Vagina (tissue), 2 donors: ENCODE results near the gene PTPRK. TPM values are rescaled to one million over a fixed set of nuclear protein-coding genes. Genes with fewer than 3 reads are reported as not detected.

Source experiments
- DNase-seq, 2 donors: peaks; one replicate each; pipeline ENCODE4 v3.0.0-alpha.2; 2017; ENCODE audit errors: extremely low spot score in 2 of 2
- H3K27ac ChIP-seq: fragments of 200-600 bp; sonication (generic); one replicate; pipeline ENCODE4 v1.5.1; 2019
- H3K27me3 ChIP-seq: fragments of 200-600 bp; sonication (generic); one replicate; pipeline ENCODE4 v1.5.1; 2019
- H3K36me3 ChIP-seq, 2 donors: fragments of 200-600 bp; sonication (generic); one replicate each; pipeline ENCODE4 v1.5.1; 2017 to 2019
- H3K4me1 ChIP-seq: fragments of 200-600 bp; sonication (generic); one replicate; pipeline ENCODE4 v1.5.1; 2019
- H3K4me3 ChIP-seq, 2 donors: fragments of 200-600 bp; sonication (generic); 1 replicate in 1 of 2; 2 replicates in 1 of 2; pipeline ENCODE4 v1.5.1; 2016 to 2019
- H3K9me3 ChIP-seq: fragments of 200-600 bp; sonication (generic); one replicate; pipeline ENCODE4 v1.5.1; 2019
- CTCF ChIP-seq, 3 experiments: fragments of 450-650 bp in 2 of 3; fragments of 200-600 bp in 1 of 3; sonication (generic) in 1 of 3; IDR thresholded peaks; one replicate each; pipeline ENCODE4 v1.5.1; 2017 to 2019; ENCODE audit warnings: antibody characterized with exemption in 3 of 3, mild to moderate bottlenecking in 2 of 3, moderate library complexity in 2 of 3
- POLR2A ChIP-seq, 2 donors: fragments of 450-650 bp; IDR thresholded peaks; one replicate each; pipeline ENCODE4 v1.6.1; 2017; ENCODE audit warnings: antibody characterized with exemption in 2 of 2, mild to moderate bottlenecking in 2 of 2, moderate library complexity in 2 of 2
- POLR2AphosphoS5 ChIP-seq, 2 donors: sonication (generic); formaldehyde crosslinking; IDR thresholded peaks; one replicate each; pipeline ENCODE4 v1.9.0; 2017; ENCODE audit warnings: antibody characterized with exemption in 2 of 2, mild to moderate bottlenecking in 2 of 2, low read depth in 1 of 2; ENCODE audit not compliant: insufficient read depth in 1 of 2
- intact Hi-C: fragments of 100-400 bp; cut with DNase I; formaldehyde crosslinking; loops from one replicate; pipeline ENCODE4 v1.15.1; 2023
- total RNA-seq: library from RNA; depleted of rRNA; stranded (reverse); fragments of >200 nt; gene quantifications from one replicate; pipeline ENCODE4 v1.2.3, GENCODE V29; 2016

Gene PTPRK
- 82.5 TPM for total RNA-seq

DNA sequence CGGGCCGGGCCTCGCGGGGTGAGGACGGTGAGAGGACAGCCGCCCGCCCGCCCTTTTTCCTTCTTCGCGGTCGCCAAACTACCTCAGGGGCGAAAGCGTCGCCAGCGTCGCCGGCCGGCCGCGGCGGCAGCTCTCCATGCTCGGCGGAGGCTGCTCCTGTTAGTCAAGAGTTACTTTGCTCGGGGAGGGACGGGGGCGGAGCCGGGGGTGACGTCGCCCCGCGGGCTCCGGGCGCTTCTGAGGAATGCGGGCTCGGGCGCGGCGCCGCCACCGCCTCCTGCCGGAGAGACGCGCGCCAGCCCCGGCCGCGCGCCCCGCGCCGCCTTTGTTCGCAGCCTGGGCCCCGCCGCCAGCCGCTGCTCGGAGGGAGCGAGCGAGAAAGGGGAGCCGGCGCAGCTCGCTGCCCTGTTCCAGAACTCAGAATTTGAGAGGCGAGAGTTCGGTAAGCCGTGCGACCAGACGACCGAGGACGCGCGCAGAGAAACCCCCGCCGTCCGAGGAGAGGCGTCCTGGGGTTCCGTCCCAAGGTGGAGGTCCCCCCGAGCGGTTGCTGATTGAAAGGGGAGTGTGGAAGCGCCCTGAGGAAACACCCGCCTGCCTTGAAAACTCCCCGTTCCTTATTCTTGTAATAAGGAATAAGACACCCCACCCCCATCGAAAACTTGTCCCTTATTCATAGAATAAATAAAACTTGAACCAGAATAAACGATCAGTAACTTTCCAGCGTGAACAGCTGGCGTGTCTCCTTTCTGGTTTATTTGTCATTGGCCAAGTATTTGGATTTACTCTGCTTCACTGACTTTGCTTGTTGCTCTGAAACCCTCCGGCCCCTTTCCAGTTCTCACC lies at the start of gene PTPRK:
Gene PTPRK (minus strand): TSS at position 164 of the 846 bp plus-strand sequence. CDS start 241 bp downstream, outside the sequence.
- intact Hi-C loops: no loop called here
- peak within 1 kb of the TSS; percentile 97 for H3K27ac ChIP-seq
- peak; percentile 60 to 98 for TF ChIP-seq POLR2AphosphoS5 (IDR thresholded peaks at IDR 0.05; ENCODE audit: insufficient read depth in 1 of 2, low read depth in 1 of 2)
- peak in 2 of 3 experiments; percentile 24 to 45 for TF ChIP-seq CTCF (IDR thresholded peaks at IDR 0.05)
- TF ChIP-seq POLR2A (IDR thresholded peaks at IDR 0.05): peak; percentile 17 to 94
- no peaks in the 10 kb centered on the region for H3K36me3 ChIP-seq
- DNase-seq: peak in 1 of 2 donors; percentile 91
- H3K4me1 ChIP-seq: peaks cover 33% of the 10 kb centered on the region
- H3K27me3 ChIP-seq: no peaks in the 10 kb centered on the region
- peak within 1 kb of the TSS; percentile 64 to 80 for H3K4me3 ChIP-seq
- no peaks in the 10 kb centered on the region for H3K9me3 ChIP-seq

GRCh38 chr6:128567029-128567428 lies 46.6 kb upstream of the PTPRK start:
- H3K4me1 ChIP-seq: peaks cover 13% of the 10 kb centered on the region
- intact Hi-C loops: no loop called here
- no peak for DNase-seq

GRCh38 chr6:128560966-128561365 lies 40.6 kb upstream of the PTPRK start:
- no peaks in the 10 kb centered on the region for H3K27me3 ChIP-seq
- H3K4me3 ChIP-seq: no peak overlapping the region
- intact Hi-C loops: no loop called here
- no peaks in the 10 kb centered on the region for H3K36me3 ChIP-seq
- H3K4me1 ChIP-seq: no peaks in the 10 kb centered on the region
- DNase-seq: no peak
- TF ChIP-seq POLR2A (IDR thresholded peaks at IDR 0.05) (no peak), POLR2AphosphoS5 (IDR thresholded peaks at IDR 0.05; ENCODE audit: insufficient read depth in 1 of 2, low read depth in 1 of 2) (no peak), CTCF (IDR thresholded peaks at IDR 0.05) (no peak)
- H3K27ac ChIP-seq: no peak overlapping the region
- no peaks in the 10 kb centered on the region for H3K9me3 ChIP-seq

More at GRCh38 chr6:128567029-128567428, 46.6 kb upstream of the PTPRK start:
- H3K27me3 ChIP-seq: no peaks in the 10 kb centered on the region
- no peak overlapping the region for H3K27ac ChIP-seq
- no peaks in the 10 kb centered on the region for H3K9me3 ChIP-seq
- TF ChIP-seq POLR2AphosphoS5 (IDR thresholded peaks at IDR 0.05; ENCODE audit: insufficient read depth in 1 of 2, low read depth in 1 of 2): no peak
- TF ChIP-seq CTCF (IDR thresholded peaks at IDR 0.05): no peak
- TF ChIP-seq POLR2A (IDR thresholded peaks at IDR 0.05): no peak
- H3K4me3 ChIP-seq: no peak overlapping the region
- H3K36me3 ChIP-seq: no peaks in the 10 kb centered on the region

GRCh38 chr6:128558924-128559323 lies 38.5 kb upstream of the PTPRK start:
- intact Hi-C loops: no loop called here
- Histone ChIP-seq H3K36me3 (no peaks in the 10 kb centered on the region), H3K9me3 (no peaks in the 10 kb centered on the region), H3K27ac (no peak overlapping the region), H3K4me1 (no peaks in the 10 kb centered on the region), H3K27me3 (no peaks in the 10 kb centered on the region), H3K4me3 (no peak overlapping the region)
- no peak for DNase-seq
- no peak for TF ChIP-seq CTCF (IDR thresholded peaks at IDR 0.05)
- TF ChIP-seq POLR2A (IDR thresholded peaks at IDR 0.05): no peak
- no peak for TF ChIP-seq POLR2AphosphoS5 (IDR thresholded peaks at IDR 0.05; ENCODE audit: insufficient read depth in 1 of 2, low read depth in 1 of 2)

DNA sequence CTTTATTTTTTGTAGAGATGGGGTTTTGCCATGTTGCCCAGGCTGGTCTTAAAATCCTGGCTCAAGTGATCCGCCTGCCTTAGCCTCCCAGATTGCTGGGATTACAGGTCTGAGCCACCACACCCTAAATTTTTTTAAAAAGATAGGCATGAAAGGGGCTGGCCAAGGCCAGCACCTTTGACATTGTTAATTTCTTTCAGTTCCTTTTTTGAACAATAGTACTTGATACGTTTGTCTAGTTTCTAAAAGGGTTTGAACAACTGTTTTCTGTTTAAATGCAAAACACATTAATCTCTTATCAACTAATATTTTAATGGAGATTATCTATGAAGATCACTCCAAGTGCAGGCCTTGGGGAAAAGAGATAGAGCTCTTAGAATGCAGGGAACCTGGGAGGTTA lies 37.6 kb upstream of the PTPRK start:
- H3K27me3 ChIP-seq: no peaks in the 10 kb centered on the region
- no peaks in the 10 kb centered on the region for H3K4me1 ChIP-seq
- H3K36me3 ChIP-seq: no peaks in the 10 kb centered on the region
- TF ChIP-seq POLR2A (IDR thresholded peaks at IDR 0.05): no peak
- TF ChIP-seq CTCF (IDR thresholded peaks at IDR 0.05): no peak
- no peak for TF ChIP-seq POLR2AphosphoS5 (IDR thresholded peaks at IDR 0.05; ENCODE audit: insufficient read depth in 1 of 2, low read depth in 1 of 2)
- intact Hi-C loops: no loop called here
- H3K4me3 ChIP-seq: no peak overlapping the region
- DNase-seq: no peak
- H3K9me3 ChIP-seq: no peaks in the 10 kb centered on the region
- no peak overlapping the region for H3K27ac ChIP-seq
